GM23338 (cell line): Measurements from ENCODE around the gene SMNDC1. TPM values are rescaled to one million over a fixed set of nuclear protein-coding genes. Genes with fewer than 3 reads are reported as not detected.

Source experiments
- ATAC-seq: fragments of 200-7000 bp; cut with Tn5 transposase; 3 replicates; pipeline ENCODE4 v1.9.1; 2020
- DNase-seq: peaks from one replicate; pipeline ENCODE4 v3.0.0-alpha.2; 2015; ENCODE audit warnings: low spot score
- H2AFZ ChIP-seq: fragments of 200-600 bp; sonication (generic); 2 replicates; pipeline ENCODE4 v1.8.0; 2016; ENCODE audit warnings: antibody characterized with exemption, mild to moderate bottlenecking, moderate library complexity
- H3F3A ChIP-seq: fragments of 200-600 bp; sonication (generic); replicated peaks from 2 replicates; pipeline ENCODE4 v1.8.0; 2017; ENCODE audit warnings: antibody characterized with exemption, mixed run types, low read depth
- H3K27ac ChIP-seq: fragments of 200-600 bp; sonication (generic); 2 replicates; pipeline ENCODE4 v1.6.1; 2016; ENCODE audit warnings: low read depth
- H3K27me3 ChIP-seq: fragments of 200-600 bp; sonication (generic); 2 replicates; pipeline ENCODE4 v1.8.0; 2016; ENCODE audit warnings: mild to moderate bottlenecking, mixed run types, moderate library complexity; ENCODE audit not compliant: insufficient read depth
- H3K36me3 ChIP-seq: fragments of 200-600 bp; sonication (generic); 2 replicates; pipeline ENCODE4 v1.8.0; 2016; ENCODE audit warnings: mild to moderate bottlenecking; ENCODE audit not compliant: insufficient read depth
- H3K4me1 ChIP-seq: fragments of 200-600 bp; sonication (generic); 2 replicates; pipeline ENCODE4 v1.8.0; 2016; ENCODE audit warnings: mild to moderate bottlenecking, moderate library complexity; ENCODE audit not compliant: insufficient read depth
- H3K4me2 ChIP-seq: fragments of 200-600 bp; sonication (generic); 2 replicates; pipeline ENCODE4 v1.7.1; 2017; ENCODE audit warnings: mixed run types
- H3K4me3 ChIP-seq: fragments of 200-600 bp; sonication (generic); 2 replicates; pipeline ENCODE4 v1.6.1; 2016; ENCODE audit warnings: mixed run types
- H3K79me2 ChIP-seq: fragments of 200-600 bp; sonication (generic); replicated peaks from 2 replicates; pipeline ENCODE4 v1.8.0; 2017; ENCODE audit warnings: mild to moderate bottlenecking; ENCODE audit not compliant: insufficient read depth
- H3K9me2 ChIP-seq: fragments of 200-600 bp; sonication (generic); 2 replicates; pipeline ENCODE4 v1.8.0; 2017; ENCODE audit not compliant: insufficient read depth
- H4K20me1 ChIP-seq: fragments of 200-600 bp; sonication (generic); replicated peaks from 2 replicates; pipeline ENCODE4 v1.8.0; 2017; ENCODE audit warnings: mild to moderate bottlenecking; ENCODE audit not compliant: insufficient read depth
- H3K27ac Mint-ChIP-seq: 2 replicates; pipeline ENCODE4 v1.8.0; 2020; ENCODE audit warnings: inconsistent platforms, mild to moderate bottlenecking, moderate library complexity, mixed read lengths
- H3K27me3 Mint-ChIP-seq: 3 replicates; pipeline ENCODE4 v1.8.0; 2022; ENCODE audit warnings: low read depth, mild to moderate bottlenecking, moderate library complexity, mixed read lengths, inconsistent platforms; ENCODE audit not compliant: insufficient read depth, poor library complexity
- H3K36me3 Mint-ChIP-seq: 3 replicates; pipeline ENCODE4 v1.8.0; 2021; ENCODE audit warnings: low read depth, mild to moderate bottlenecking, inconsistent platforms, moderate library complexity, mixed read lengths
- H3K4me1 Mint-ChIP-seq: 3 replicates; pipeline ENCODE4 v1.8.0; 2020; ENCODE audit warnings: mild to moderate bottlenecking, inconsistent platforms, mixed read lengths
- H3K4me3 Mint-ChIP-seq: 3 replicates; pipeline ENCODE4 v1.8.0; 2021; ENCODE audit warnings: moderate library complexity, mild to moderate bottlenecking, inconsistent platforms, mixed read lengths
- H3K9me3 Mint-ChIP-seq: 3 replicates; pipeline ENCODE4 v1.8.0; 2020; ENCODE audit warnings: moderate library complexity, mild to moderate bottlenecking, inconsistent platforms, mixed read lengths
- CREB1 ChIP-seq: fragments of 250-450 bp; sonication (Bioruptor Pico); IDR thresholded peaks from 2 replicates; pipeline ENCODE4 v1.5.0; 2020; ENCODE audit warnings: low read depth, mild to moderate bottlenecking, moderate library complexity
- CTCF ChIP-seq, 2 experiments: fragments of 200-600 bp in 1 of 2; sonication (generic) in 1 of 2; conservative IDR thresholded peaks; 2 replicates each; pipeline versions ENCODE4 v1.5.1 to v1.6.1; 2016 to 2017; ENCODE audit warnings: antibody characterized with exemption in 2 of 2, low read depth in 2 of 2, mild to moderate bottlenecking in 2 of 2, moderate library complexity in 1 of 2
- ETS1 ChIP-seq: IDR thresholded peaks from 2 replicates; pipeline ENCODE4 v1.6.1; 2016; ENCODE audit warnings: antibody characterized with exemption
- EZH2 ChIP-seq: fragments of 200-600 bp; sonication (generic); IDR thresholded peaks from one replicate; pipeline ENCODE4 v1.8.0; 2017; ENCODE audit warnings: antibody characterized with exemption, mild to moderate bottlenecking, low read depth; ENCODE audit not compliant: unreplicated experiment
- EZH2phosphoT487 ChIP-seq: fragments of 200-600 bp; sonication (generic); IDR thresholded peaks from one replicate; pipeline ENCODE4 v1.8.1; 2018; ENCODE audit warnings: antibody characterized with exemption; ENCODE audit not compliant: unreplicated experiment
- JUNB ChIP-seq: IDR thresholded peaks from one replicate; pipeline ENCODE4 v1.6.1; 2016; ENCODE audit warnings: antibody characterized with exemption; ENCODE audit not compliant: unreplicated experiment
- NANOG ChIP-seq: IDR thresholded peaks from 2 replicates; pipeline ENCODE4 v1.6.1; 2016; ENCODE audit warnings: antibody characterized with exemption, borderline replicate concordance
- POLR2AphosphoS5 ChIP-seq: IDR thresholded peaks from 2 replicates; pipeline ENCODE4 v1.6.1; 2016; ENCODE audit warnings: antibody characterized with exemption, low read depth
- STAT1 ChIP-seq: IDR thresholded peaks from one replicate; pipeline ENCODE4 v1.6.1; 2016; ENCODE audit warnings: antibody characterized with exemption; ENCODE audit not compliant: unreplicated experiment
- ZNF114 ChIP-seq: fragments of 250-450 bp; sonication (Bioruptor Pico); IDR thresholded peaks from 2 replicates; pipeline ENCODE4 v1.5.0; 2020; ENCODE audit warnings: mild to moderate bottlenecking, moderate library complexity
- ZNF331 ChIP-seq: fragments of 250-450 bp; sonication (Bioruptor Pico); IDR thresholded peaks from 2 replicates; pipeline ENCODE4 v1.5.0; 2020; ENCODE audit warnings: low read depth, mild to moderate bottlenecking, moderate library complexity
- ZNF462 ChIP-seq: fragments of 250-450 bp; sonication (Bioruptor Pico); IDR thresholded peaks from 2 replicates; pipeline ENCODE4 v1.5.0; 2020; ENCODE audit warnings: mild to moderate bottlenecking, moderate library complexity
- polyA plus RNA-seq: library from polyadenylated mRNA; unstranded; fragments of >200 nt; fragmentation: Nextera tagmentation; extraction: Ambion mirVana; gene quantifications from 2 replicates; pipeline ENCODE4 v1.2.1, GENCODE V29; 2016
- total RNA-seq: library from RNA; depleted of rRNA; stranded (reverse); fragments of >200 nt; shearing (Covaris generic); gene quantifications from 2 replicates; pipeline ENCODE4 v1.2.3, GENCODE V29; 2014
- TF ChIP-seq, protein P1 (sequence below): IDR thresholded peaks from one replicate; pipeline ENCODE4 v1.6.1; 2018; ENCODE audit warnings: antibody characterized with exemption; ENCODE audit not compliant: unreplicated experiment

SMNDC1 gene
- total and polyA plus RNA-seq, 2 experiments from 2014 or later, result 28.4 to 45.1 TPM

DNA sequence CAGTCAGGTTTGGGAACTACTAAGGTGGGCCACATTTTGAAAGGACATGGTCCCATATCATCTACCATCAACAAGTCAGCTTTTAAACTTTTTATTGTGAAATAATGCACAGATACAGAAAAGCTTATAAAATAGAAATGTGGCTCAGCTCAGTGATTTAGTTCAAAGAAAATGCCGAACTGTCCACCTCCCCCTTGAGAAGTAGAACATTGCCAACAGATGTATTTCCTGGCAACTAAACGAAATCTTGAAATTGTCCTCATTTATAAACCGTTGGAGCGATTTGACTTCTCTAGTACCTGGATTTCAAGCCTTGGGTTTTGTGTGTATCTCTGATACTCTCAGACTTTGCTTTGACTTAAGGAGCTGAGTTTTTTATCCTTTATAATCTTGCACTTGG, 32.7 kb upstream of the SMNDC1 start:
- ATAC-seq (no peak), DNase-seq (no peak)
- H3K4me1 Mint-ChIP-seq, result peaks cover 17% of the 10 kb centered on the region
- Histone ChIP-seq H3K4me1 (peaks cover 16% of the 10 kb centered on the region), H3K4me3 (no peak overlapping the region), H3K4me2 (no peak overlapping the region), H4K20me1 (no peaks in the 10 kb centered on the region), H3K36me3 (no peaks in the 10 kb centered on the region), H3F3A (no peaks in the 10 kb centered on the region), H3K9me2 (no peaks in the 10 kb centered on the region; the same call in 1 of the 2 replicates), H3K27ac (no peak overlapping the region), H3K27me3 (no peaks in the 10 kb centered on the region), H3K79me2 (no peaks in the 10 kb centered on the region), H2AFZ (no peak overlapping the region)
- no peak overlapping the region for H3K4me3 Mint-ChIP-seq
- TF ChIP-seq, protein P1, sequence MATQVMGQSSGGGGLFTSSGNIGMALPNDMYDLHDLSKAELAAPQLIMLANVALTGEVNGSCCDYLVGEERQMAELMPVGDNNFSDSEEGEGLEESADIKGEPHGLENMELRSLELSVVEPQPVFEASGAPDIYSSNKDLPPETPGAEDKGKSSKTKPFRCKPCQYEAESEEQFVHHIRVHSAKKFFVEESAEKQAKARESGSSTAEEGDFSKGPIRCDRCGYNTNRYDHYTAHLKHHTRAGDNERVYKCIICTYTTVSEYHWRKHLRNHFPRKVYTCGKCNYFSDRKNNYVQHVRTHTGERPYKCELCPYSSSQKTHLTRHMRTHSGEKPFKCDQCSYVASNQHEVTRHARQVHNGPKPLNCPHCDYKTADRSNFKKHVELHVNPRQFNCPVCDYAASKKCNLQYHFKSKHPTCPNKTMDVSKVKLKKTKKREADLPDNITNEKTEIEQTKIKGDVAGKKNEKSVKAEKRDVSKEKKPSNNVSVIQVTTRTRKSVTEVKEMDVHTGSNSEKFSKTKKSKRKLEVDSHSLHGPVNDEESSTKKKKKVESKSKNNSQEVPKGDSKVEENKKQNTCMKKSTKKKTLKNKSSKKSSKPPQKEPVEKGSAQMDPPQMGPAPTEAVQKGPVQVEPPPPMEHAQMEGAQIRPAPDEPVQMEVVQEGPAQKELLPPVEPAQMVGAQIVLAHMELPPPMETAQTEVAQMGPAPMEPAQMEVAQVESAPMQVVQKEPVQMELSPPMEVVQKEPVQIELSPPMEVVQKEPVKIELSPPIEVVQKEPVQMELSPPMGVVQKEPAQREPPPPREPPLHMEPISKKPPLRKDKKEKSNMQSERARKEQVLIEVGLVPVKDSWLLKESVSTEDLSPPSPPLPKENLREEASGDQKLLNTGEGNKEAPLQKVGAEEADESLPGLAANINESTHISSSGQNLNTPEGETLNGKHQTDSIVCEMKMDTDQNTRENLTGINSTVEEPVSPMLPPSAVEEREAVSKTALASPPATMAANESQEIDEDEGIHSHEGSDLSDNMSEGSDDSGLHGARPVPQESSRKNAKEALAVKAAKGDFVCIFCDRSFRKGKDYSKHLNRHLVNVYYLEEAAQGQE, result no peak
- TF ChIP-seq POLR2AphosphoS5 (no peak), ZNF462 (CRISPR knock-in tag) (no peak), CTCF (conservative IDR thresholded peaks at IDR 0.05; ENCODE audit: low read depth in 2 of 2) (no peak), STAT1 (no peak), ZNF114 (CRISPR knock-in tag) (no peak), ZNF331 (CRISPR knock-in tag) (no peak), EZH2 (no peak), CREB1 (CRISPR knock-in tag) (no peak), EZH2phosphoT487 (no peak), NANOG (no peak), JUNB (no peak), ETS1 (no peak)
- H3K27ac Mint-ChIP-seq, result no peak overlapping the region
- H3K27me3 Mint-ChIP-seq, result peaks cover 2% of the 10 kb centered on the region
- H3K9me3 Mint-ChIP-seq, result peaks cover 6% of the 10 kb centered on the region
- no peaks in the 10 kb centered on the region for H3K36me3 Mint-ChIP-seq
